ENCODE measurements around the gene CPXM2.
A peak's percentile ranks its signal among the peaks of the same experiment; 100 is the strongest.

Gene CPXM2

GRCh38 chr10:123862421-123863182 is 29.0 kb downstream of the CPXM2 start:
- TF ChIP-seq CTCF (IDR thresholded peaks at IDR 0.05; ENCODE audit: control insufficient read depth, insufficient read depth, low read depth, low read length, missing control alignments), result no peak
- no peak for DNase-seq (ENCODE audit: low read depth)
- H3K4me3 ChIP-seq (ENCODE audit: control insufficient read depth, low read depth, low read length), result no peak overlapping the region

- DNase-seq (ENCODE audit: low read depth), result no peak
Measured at GRCh38 chr10:123860856-123861255, 30.8 kb downstream of the CPXM2 start.

GRCh38 chr10:123860209-123860608 is 31.4 kb downstream of the CPXM2 start:
- no peak overlapping the region for H3K4me3 ChIP-seq (ENCODE audit: control insufficient read depth, low read depth, low read length)
- no peak for TF ChIP-seq CTCF (IDR thresholded peaks at IDR 0.05; ENCODE audit: control insufficient read depth, insufficient read depth, low read depth, low read length, missing control alignments)
- no peak for DNase-seq (ENCODE audit: low read depth)

More at GRCh38 chr10:123860856-123861255, 30.8 kb downstream of the CPXM2 start:
- no peak overlapping the region for H3K4me3 ChIP-seq (ENCODE audit: control insufficient read depth, low read depth, low read length)
- no peak for TF ChIP-seq CTCF (IDR thresholded peaks at IDR 0.05; ENCODE audit: control insufficient read depth, insufficient read depth, low read depth, low read length, missing control alignments)

- no peak overlapping the region for H3K4me3 ChIP-seq (ENCODE audit: control insufficient read depth, low read depth, low read length)
- DNase-seq (ENCODE audit: low read depth), result no peak
- no peak for TF ChIP-seq CTCF (IDR thresholded peaks at IDR 0.05; ENCODE audit: control insufficient read depth, insufficient read depth, low read depth, low read length, missing control alignments)
Measured at GRCh38 chr10:123859653-123860050, 32.0 kb downstream of the CPXM2 start.

GRCh38 chr10:123858907-123859652 is 32.5 kb downstream of the CPXM2 start:
- DNase-seq (ENCODE audit: low read depth), result no peak
- H3K4me3 ChIP-seq (ENCODE audit: control insufficient read depth, low read depth, low read length), result no peak overlapping the region
- no peak for TF ChIP-seq CTCF (IDR thresholded peaks at IDR 0.05; ENCODE audit: control insufficient read depth, insufficient read depth, low read depth, low read length, missing control alignments)

- no peak for TF ChIP-seq CTCF (IDR thresholded peaks at IDR 0.05; ENCODE audit: control insufficient read depth, insufficient read depth, low read depth, low read length, missing control alignments)
- DNase-seq (ENCODE audit: low read depth), result peak; percentile 57
- H3K4me3 ChIP-seq (ENCODE audit: control insufficient read depth, low read depth, low read length), result no peak overlapping the region
Measured at GRCh38 chr10:123858077-123858681, 33.4 kb downstream of the CPXM2 start.

All from AG09309 (cell line).